OCI-LY7 (cell line): ENCODE measurements around the gene ZP4. TPM values are rescaled to one million over a fixed set of nuclear protein-coding genes. Genes with fewer than 3 reads are reported as not detected.

ENCODE experiments used
- BruUV-seq: library from RNA; stranded (reverse); fragments of 400-500 nt; replicated peaks from 2 replicates; lab custom pipeline; 2021; lab: Mats Ljungman, UMichigan
- CTCF ChIA-PET: fragments of 300-600 bp; sonication (Branson Sonifier 250); formaldehyde crosslinking; loops from one replicate; lab custom pipeline; 2022; ENCODE audit warnings: antibody characterized with exemption; ENCODE audit not compliant: unreplicated experiment; lab: Charles Lee
- POLR2A ChIA-PET: fragments of 300-600 bp; sonication (Branson Sonifier 250); formaldehyde crosslinking; loops from one replicate; lab custom pipeline; 2022; ENCODE audit warnings: antibody characterized with exemption; lab: Charles Lee
- DNase-seq: peaks from one replicate; pipeline ENCODE4 v3.0.0-alpha.2; 2015; ENCODE audit warnings: low spot score
- H2AFZ ChIP-seq: fragments of 200-600 bp; sonication (generic), shearing (Covaris generic); 2 replicates; pipeline ENCODE4 v1.6.1; 2014; ENCODE audit warnings: mild to moderate bottlenecking, antibody characterized with exemption, low read length, moderate library complexity
- H3K27ac ChIP-seq: fragments of 200-600 bp; sonication (generic); 2 replicates; pipeline ENCODE4 v1.5.1; 2014; ENCODE audit warnings: mixed run types, low read depth, mild to moderate bottlenecking, moderate library complexity, low read length, inconsistent platforms; ENCODE audit not compliant: poor library complexity, severe bottlenecking
- H3K36me3 ChIP-seq: fragments of 200-600 bp; sonication (generic); 2 replicates; pipeline ENCODE4 v1.6.1; 2014; ENCODE audit warnings: mild to moderate bottlenecking, antibody characterized with exemption, low read length, moderate library complexity, mixed read lengths; ENCODE audit not compliant: insufficient read depth
- H3K4me1 ChIP-seq: fragments of 200-600 bp; sonication (generic); 2 replicates; pipeline ENCODE4 v1.5.1; 2014; ENCODE audit warnings: mild to moderate bottlenecking, low read length; ENCODE audit not compliant: insufficient read depth, poor library complexity, severe bottlenecking
- H3K4me2 ChIP-seq: fragments of 200-600 bp; sonication (generic); 2 replicates; pipeline ENCODE4 v1.6.1; 2014; ENCODE audit warnings: mild to moderate bottlenecking, low read length
- H3K4me3 ChIP-seq: fragments of 200-600 bp; sonication (generic); 2 replicates; pipeline ENCODE4 v1.5.1; 2014; ENCODE audit warnings: mild to moderate bottlenecking, low read depth, low read length; ENCODE audit not compliant: poor library complexity, severe bottlenecking
- H3K79me2 ChIP-seq: fragments of 200-600 bp; sonication (generic); 2 replicates; pipeline ENCODE4 v1.6.1; 2016; ENCODE audit warnings: low read depth, mild to moderate bottlenecking, low read length, moderate library complexity, mixed read lengths; ENCODE audit not compliant: insufficient read depth
- H3K9me2 ChIP-seq: fragments of 200-600 bp; sonication (generic); 2 replicates; pipeline ENCODE4 v1.6.1; 2016; ENCODE audit warnings: mild to moderate bottlenecking, low read length, mixed read lengths; ENCODE audit not compliant: insufficient read depth
- H3K9me3 ChIP-seq: fragments of 200-600 bp; sonication (generic); 2 replicates; pipeline ENCODE4 v1.6.1; 2014; ENCODE audit warnings: mild to moderate bottlenecking, mixed run types, low read length, mixed read lengths
- H4K20me1 ChIP-seq: fragments of 200-600 bp; sonication (generic); 2 replicates; pipeline ENCODE4 v1.6.1; 2014; ENCODE audit warnings: mild to moderate bottlenecking, antibody characterized with exemption, low read length, moderate library complexity, mixed read lengths; ENCODE audit not compliant: insufficient read depth
- CTCF ChIP-seq: fragments of 200-600 bp; sonication (generic); conservative IDR thresholded peaks from 2 replicates; pipeline ENCODE4 v1.5.1; 2014; ENCODE audit warnings: mild to moderate bottlenecking, antibody characterized with exemption, low read length, moderate library complexity, mixed read lengths
- EZH2phosphoT487 ChIP-seq: fragments of 200-600 bp; sonication (generic); IDR thresholded peaks from 2 replicates; pipeline ENCODE4 v1.6.1; 2018; ENCODE audit warnings: low read depth, borderline replicate concordance, mild to moderate bottlenecking, mixed run types, antibody characterized with exemption, low read length, moderate library complexity, mixed read lengths
- intact Hi-C: fragments of 100-400 bp; cut with micrococcal nuclease; formaldehyde crosslinking; loops from one replicate; pipeline ENCODE4 v1.10.0; 2022; ENCODE audit not compliant: unreplicated experiment
- total RNA-seq, 2 experiments: library from RNA; depleted of rRNA in 1 of 2; stranded (reverse); fragments of >200 nt in 1 of 2; shearing (Covaris generic) in 1 of 2; gene quantifications; 2 replicates each; pipeline ENCODE4 v1.2.3, GENCODE V29; 2014 to 2022

The ZP4 gene
- total RNA-seq, 2 experiments from 2014 or later: not detected

DNA sequence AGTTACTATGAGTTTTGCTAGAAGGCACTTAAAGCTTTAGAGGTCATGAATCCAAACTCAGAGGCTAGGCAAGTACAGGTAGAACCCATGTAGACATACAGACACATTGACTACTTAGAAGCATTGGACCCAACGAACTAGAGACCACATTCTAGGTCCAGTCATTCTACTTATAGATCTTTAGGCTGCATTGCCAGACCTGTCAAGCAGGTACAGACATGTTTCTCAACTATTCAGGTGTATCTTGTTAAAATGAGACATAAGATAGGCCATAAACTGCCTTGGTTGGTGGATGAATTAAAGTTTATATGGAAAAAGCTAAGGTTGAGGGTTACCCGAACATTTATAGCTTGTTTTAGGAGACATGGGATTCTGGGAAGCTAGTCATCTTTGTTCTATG is 6.5 kb downstream of the ZP4 start:
- Histone ChIP-seq H3K36me3 (no peaks in the 10 kb centered on the region), H3K4me1 (no peaks in the 10 kb centered on the region), H3K79me2 (no peaks in the 10 kb centered on the region), H3K4me2 (no peak overlapping the region), H2AFZ (no peak overlapping the region), H3K4me3 (no peak overlapping the region), H3K27ac (no peak overlapping the region), H3K9me3 (no peaks in the 10 kb centered on the region), H3K9me2 (no peaks in the 10 kb centered on the region), H4K20me1 (no peaks in the 10 kb centered on the region)
- no peak for DNase-seq
- BruUV-seq: no TSS peak
- intact Hi-C loops: no loop called here
- CTCF ChIA-PET: no interaction called here
- TF ChIP-seq EZH2phosphoT487 (no peak), CTCF (no peak)
- POLR2A ChIA-PET: no interaction called here

GRCh38 chr1:237879195-237879594 is 11.5 kb downstream of the ZP4 start:
- ChIA-PET POLR2A (interaction anchor here (0.6 to 0.7 kb wide), 2 partner anchors 26 to 1549 kb away, joined by 3 read pairs; no protein-coding TSS in a partner anchor), CTCF (no interaction called here)
- Histone ChIP-seq H3K36me3 (no peaks in the 10 kb centered on the region), H4K20me1 (no peaks in the 10 kb centered on the region), H3K4me2 (no peak overlapping the region), H3K79me2 (no peaks in the 10 kb centered on the region), H2AFZ (no peak overlapping the region), H3K9me2 (no peaks in the 10 kb centered on the region), H3K4me3 (no peak overlapping the region), H3K9me3 (no peaks in the 10 kb centered on the region), H3K4me1 (no peaks in the 10 kb centered on the region), H3K27ac (no peak overlapping the region)
- no peak for DNase-seq
- no TSS peak for BruUV-seq
- TF ChIP-seq CTCF (no peak), EZH2phosphoT487 (no peak)
- intact Hi-C loops: no loop called here

DNA sequence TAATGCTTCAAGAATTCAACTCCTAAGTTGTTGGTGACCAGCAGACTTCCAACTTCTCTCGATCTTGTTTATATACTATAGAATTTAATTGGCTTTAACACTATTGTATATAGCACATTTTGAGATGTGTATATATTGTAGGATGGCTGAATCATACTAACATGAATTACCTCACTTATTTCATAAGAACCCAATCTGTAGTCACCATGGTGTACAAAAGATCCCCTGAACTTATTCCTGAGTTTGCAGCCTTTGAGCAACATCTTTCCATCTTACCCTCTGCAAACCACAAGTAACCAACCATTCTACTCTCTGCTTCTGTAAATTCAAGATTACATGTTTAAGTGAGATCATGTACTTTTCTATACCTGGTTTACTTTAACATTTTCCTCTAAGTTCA is 12.3 kb downstream of the ZP4 start:
- CTCF ChIA-PET: no interaction called here
- no peak overlapping the region for H3K27ac ChIP-seq
- no peaks in the 10 kb centered on the region for H3K36me3 ChIP-seq
- POLR2A ChIA-PET: interaction anchor here (0.7 kb wide), 1 partner anchor 1548 kb away, joined by 3 read pairs; no protein-coding TSS in a partner anchor
- TF ChIP-seq EZH2phosphoT487: no peak
- no peak for TF ChIP-seq CTCF
- no peak overlapping the region for H3K4me2 ChIP-seq
- H3K9me2 ChIP-seq: no peaks in the 10 kb centered on the region
- no peaks in the 10 kb centered on the region for H3K4me1 ChIP-seq
- no peak overlapping the region for H3K4me3 ChIP-seq
- H2AFZ ChIP-seq: no peak overlapping the region
- H3K79me2 ChIP-seq: no peaks in the 10 kb centered on the region
- H4K20me1 ChIP-seq: no peaks in the 10 kb centered on the region
- intact Hi-C loops: no loop called here
- no peak for DNase-seq
- BruUV-seq: no TSS peak
- H3K9me3 ChIP-seq: no peaks in the 10 kb centered on the region
